HG03442 (cell line): ENCODE data around the gene PADI6.
"Not testable (repeated sequence)": the region's sequence is repeated elsewhere in the genome, so short reads cannot be mapped to it uniquely, and the experiment has no call there.

Experiments used
- ATAC-seq: cut with Tn5 transposase; IDR thresholded peaks from one replicate; pipeline ENCODE4 v1.9.1; 2021; ENCODE audit warnings: mild to moderate bottlenecking, moderate library complexity; ENCODE audit not compliant: unreplicated experiment

Gene PADI6

DNA sequence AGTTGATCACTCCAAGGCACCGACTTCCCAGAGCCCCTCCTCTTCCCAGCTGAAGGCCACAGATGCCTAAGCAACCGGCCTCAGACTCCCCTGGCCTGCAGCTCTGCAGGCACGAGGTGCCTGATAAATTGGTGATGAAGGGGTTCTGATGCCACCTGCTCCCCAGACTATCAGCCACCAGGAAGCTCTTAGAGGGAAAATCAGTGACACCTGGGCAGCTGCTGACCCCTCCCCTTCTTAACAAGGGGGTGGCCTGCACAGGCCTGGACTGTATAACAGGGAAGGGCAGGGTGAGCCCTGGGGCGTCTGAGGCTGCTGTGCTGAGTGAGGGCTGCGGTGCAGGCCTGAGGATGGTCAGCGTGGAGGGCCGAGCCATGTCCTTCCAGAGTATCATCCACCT lies at the start of gene PADI6:
TSS of gene PADI6 (plus strand) at position 301 of the 400 bp plus-strand sequence. CDS start at position 351, 50 bp downstream.
- no peak for ATAC-seq

DNA sequence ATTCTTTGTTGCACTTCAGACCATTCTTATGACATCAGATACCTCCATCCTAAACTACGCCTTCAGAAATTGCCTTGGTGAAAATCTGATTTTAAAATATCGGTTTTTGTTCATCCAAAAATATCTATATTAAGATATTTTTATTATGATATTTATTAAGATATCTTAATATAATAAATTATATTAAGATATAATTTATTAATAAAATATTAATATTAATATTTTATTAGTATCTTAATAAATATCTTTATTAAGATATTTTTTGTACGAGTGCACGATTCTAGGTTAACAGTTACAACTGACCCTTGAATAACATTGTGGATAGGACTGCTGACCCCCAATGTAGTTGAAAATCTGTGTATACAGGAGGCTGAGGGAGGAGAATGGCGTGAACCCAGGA lies 43.1 kb upstream of the PADI6 start:
- no peak for ATAC-seq

DNA sequence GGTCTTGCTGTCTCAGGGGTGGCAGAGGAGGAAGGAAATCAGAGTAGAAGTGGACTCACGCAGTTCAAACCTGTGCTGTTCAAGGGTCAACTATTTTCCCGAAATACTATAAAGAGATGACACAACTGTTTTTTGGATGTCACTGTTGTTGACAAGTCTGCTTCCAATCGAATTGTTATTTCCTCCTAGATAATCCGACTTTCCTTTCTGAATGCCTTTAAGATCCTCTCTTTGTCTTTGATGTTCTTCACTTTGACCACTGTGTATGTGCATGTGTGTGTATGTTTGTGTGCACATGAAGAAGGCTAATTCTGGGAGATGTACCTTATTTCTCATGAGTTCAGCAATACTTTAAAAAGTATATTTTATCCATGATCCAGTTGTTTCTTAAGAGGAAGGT lies 42.4 kb upstream of the PADI6 start:
- no peak for ATAC-seq

DNA sequence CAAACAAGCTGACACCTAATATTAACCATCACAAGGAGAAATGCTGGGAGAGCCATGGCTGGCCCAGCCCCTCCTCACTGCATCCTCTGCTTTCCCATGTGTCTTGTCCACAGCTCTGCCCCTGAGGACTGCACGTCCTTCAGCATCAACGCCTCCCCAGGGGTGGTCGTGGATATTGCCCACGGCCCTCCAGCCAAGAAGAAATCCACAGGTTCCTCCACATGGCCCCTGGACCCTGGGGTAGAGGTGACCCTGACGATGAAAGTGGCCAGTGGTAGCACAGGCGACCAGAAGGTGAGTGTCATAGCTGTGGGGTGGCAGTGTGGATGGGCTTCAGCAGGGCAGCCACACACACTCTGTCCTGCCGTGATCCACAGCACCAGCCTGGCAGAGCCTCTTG lies 41.1 kb upstream of the PADI6 start:
- ATAC-seq = no peak

DNA sequence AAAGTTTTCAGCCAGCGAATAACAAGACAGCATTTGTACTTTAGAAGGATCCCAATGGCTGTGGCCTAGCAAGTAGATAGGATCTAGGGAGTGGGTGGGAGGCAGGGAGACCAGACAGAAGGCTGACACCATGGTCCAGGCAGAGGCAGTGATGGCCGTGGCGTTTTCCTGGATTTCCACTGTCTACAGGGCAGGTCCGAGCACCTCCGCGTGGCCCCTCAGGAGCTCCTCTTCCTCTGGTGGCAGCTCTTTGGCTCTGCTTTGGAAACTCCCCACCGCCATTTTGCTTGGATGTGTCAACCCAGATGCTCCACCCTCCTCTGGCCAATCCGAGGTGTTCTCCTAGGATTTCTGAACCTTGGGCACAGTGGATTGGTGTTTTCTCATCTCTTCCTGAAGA lies 38.9 kb upstream of the PADI6 start:
- no peak for ATAC-seq

DNA sequence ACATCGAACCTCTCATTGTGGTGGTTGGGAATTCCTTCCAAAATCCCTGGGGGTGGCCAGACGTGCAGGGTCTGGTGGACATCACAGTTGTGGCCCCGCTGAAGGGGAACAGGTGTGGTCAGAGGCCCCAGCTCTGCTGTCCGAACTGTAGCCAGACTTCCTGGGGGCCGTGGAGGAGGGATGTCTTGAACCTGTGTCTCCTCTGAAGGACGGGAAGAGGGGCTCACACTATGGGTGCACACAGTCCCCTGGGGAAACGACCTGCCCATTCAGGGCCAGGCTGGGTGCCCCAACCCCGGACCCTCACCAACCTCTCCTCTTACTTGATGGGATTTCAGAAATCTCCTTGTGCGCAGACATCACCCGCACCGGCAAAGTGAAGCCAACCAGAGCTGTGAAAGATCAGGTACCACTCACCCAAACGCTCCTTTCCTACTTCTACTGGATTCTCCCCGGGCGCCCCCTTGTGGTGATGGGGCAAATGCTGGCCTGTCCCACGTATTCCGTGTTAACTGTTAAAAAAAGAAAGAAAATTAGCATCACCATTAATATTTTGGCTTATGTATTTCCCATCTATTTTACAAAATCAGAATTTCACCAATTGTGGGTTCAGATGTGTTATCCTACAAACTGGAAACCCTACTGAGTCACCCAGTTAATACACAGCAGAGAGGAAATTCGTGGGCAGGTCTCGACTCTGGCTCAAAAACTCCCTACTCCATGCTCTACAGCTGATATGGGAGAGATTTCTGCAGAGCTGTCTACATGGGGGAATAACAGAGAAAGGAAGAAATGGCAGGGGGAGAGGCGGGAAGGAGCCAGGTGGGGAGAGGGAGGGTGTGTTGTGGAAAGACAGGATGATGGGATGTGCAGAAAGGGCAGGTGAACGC lies 35.9 kb upstream of the PADI6 start:
- no peak for ATAC-seq

DNA sequence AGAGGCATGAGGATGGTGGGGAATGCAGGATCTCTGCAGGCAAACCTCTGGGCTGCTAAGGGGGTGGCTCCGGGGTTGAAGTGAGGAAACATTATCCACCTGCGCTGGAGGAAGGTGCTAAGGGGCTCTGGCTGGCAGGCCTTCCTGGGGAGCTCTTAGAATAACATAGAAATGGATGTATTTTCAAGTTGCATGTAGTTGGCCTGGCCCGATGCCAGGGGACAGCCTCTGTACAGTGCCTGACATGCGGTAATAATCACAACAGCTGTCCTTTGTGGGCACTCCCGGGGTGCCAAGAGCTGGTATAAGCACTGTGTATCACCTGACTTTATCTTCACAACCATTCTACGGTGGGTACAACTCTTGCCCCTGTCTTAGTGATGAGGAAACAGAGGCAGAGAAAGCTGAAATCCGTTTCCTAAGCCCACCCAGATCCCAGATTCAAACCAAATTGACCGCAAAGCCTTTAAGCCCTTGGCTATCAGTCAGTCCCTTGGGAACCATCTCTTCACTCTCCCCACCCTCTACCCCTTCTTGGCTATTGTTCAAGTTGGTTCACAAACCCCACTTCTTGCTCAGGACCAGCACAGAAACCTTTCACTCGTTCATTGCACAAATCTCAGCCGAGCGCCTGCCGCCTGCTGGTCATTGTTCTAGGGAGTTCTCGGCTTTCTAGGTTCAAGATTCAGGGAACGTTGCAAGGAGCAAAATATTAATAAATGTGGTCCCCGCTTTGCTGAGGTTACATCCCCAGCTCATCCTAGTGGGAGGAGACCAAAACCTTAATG lies 33.1 kb upstream of the PADI6 start:
- no peak for ATAC-seq

DNA sequence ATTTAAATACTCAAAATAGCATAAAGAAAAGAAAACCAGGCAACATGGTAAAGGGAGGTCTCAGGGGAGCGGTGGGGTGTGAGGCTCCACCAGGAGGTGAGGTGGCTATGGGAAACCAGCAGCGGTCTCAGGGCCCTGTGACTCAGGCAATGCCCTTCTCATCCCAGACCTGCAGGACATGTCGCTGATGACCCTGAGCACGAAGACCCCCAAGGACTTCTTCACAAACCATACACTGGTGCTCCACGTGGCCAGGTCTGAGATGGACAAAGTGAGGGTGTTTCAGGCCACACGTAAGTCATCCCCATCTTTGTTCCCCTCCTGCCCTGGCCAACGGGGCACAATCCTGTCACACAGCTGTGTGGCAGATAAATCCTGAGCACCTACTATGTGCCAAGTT lies 32.5 kb upstream of the PADI6 start:
- no peak for ATAC-seq

DNA sequence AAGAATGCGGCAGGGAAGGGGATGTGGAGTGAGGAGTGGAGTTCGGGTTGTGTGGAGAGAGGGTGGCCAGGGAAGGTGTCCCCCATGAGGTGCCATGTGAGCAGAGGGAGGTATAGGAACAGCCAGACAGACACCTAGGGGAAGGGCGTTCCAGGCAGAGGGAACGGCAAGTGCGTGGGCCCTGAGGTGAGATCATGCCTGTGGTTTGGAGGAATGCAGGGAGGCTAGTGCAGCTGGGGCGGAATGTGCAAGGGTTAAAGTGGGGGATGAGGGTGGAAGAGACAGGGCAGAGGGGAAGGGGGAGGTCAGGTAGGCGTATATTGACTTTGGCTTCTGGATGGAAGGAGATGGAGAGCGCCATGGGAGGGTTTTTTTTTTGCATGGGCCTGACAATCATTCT lies 31.6 kb upstream of the PADI6 start:
- ATAC-seq = no peak

DNA sequence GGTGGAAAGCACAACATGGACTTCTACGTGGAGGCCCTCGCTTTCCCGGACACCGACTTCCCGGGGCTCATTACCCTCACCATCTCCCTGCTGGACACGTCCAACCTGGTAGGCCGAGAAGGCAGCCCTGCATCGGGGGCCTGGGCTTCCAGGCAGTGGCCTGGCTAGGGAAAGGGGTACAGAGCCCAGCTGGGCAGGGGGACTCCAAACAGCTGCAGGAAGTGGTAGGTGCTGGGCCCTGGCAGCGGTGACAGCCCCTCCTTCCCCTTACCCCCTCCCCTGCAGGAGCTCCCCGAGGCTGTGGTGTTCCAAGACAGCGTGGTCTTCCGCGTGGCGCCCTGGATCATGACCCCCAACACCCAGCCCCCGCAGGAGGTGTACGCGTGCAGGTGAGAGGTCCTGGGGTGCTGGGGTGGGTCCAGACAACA lies 30.0 kb upstream of the PADI6 start:
- ATAC-seq = no peak

DNA sequence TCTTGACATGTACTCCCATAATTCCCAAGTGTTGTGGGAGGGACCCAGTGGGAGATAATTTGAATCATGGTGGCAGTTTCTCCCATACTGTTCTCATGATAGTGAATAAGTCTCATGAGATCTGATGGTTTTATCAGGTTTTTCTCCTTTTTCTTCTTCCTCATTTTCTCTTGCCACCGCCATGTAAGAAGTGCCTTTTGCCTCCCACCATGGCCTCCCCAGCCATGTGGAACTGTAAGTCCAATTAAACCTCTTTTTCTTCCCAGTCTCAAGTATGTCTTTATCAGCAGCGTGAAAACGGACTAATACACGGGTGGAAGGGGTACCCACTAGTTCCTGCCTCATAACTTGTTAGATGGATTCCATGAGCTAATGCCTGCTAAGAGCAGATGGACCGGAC lies 26.5 kb upstream of the PADI6 start:
- ATAC-seq = not testable (repeated sequence)

DNA sequence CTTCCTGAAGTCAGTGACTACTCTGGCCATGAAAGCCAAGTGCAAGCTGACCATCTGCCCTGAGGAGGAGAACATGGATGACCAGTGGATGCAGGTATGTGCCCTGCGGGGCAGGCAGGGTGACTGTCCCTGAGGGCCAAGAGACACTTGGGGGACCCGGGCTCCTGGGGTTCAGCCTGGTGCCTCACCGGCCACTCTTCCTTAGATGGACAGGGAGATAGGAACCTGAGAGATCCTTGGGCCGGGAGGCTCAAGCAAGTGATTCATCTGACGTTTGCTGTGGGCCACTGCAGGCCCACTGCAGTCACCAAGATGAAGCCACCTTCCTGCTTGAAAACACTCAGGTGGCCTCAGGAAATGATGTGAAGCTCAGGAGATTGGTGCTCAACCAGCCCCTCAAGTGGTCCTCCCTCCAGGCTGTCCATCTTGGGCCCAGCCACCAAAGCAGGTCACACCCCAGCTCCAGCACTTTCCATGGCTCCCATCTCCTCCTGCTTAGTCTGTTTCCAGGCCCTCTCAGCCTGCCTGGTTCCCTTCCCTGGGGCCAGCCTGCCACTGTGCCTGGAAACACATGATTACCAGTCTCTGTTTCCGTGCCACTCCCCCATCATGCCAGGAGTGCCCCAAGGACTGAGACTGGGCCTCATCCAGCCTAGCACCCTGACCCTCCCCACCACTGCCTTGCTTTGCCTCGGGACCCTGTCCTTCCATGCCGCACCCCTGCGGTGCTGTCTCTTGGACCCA lies 25.8 kb upstream of the PADI6 start:
- ATAC-seq = no peak

DNA sequence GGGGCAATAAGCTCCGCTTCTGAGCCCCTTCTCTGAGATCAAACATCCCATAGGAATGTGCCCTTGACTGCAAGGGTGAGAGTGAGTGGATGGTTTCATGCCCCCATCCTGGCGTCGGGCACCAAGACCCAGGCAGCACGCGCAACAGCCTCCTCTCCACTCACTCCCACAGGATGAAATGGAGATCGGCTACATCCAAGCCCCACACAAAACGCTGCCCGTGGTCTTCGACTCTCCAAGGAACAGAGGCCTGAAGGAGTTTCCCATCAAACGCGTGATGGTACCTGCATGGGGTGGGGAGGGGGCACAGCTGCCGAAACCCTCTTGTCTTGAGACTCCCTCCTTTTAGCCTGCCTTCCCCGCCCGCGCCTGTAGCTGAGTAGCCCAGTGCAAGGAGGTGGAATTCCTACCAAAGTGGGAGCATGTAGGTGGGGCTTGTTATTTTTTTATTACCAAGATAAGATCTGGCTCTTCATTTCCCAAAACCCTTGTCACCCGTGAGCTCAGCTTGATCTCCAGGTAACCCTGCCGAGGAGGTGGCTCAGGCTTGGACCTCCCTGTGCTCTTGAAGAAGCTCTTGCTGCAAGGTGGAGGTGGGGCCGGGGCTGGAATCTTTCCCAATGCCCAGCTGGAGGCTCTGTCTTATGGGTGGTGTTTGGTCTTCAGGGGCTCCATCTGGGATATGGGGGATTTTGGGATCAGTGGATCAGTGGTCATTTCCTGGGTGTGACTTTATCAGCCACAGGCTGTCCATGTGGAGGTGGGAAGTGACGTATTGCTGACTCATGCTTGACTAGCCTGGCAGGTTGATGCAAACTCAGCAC lies 24.0 kb upstream of the PADI6 start:
- no peak for ATAC-seq

DNA sequence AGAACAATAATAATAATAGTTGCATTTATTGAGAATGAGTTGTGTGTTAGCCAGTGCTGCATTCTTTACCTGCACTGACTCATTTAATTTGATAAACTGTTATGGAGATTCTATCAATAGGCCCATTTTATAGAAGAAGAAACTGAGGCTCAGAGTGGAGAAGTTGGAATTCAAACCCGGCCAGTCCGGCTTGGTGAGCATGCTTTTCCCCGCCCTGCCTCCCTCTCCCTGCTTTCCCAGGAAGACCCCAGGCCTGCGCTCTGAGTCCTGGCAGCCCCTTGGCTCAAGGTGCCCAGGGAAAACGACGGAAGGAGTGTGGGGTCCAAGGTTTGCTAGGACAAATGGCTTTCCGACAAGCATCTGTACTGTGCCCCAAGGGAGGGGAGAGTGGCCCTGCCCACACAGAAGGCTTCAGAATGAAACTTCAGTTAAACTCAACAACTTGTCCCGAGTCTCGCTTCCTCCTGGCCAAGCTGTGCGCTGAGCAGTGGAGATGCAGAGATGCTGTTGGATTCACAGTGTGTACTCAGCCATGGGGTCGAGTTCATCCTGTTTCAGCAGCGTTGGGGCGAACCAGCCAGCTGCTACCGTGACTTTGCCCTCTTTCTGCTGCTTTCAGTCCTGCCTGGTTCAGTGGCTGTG lies 23.3 kb upstream of the PADI6 start:
- no peak for ATAC-seq

DNA sequence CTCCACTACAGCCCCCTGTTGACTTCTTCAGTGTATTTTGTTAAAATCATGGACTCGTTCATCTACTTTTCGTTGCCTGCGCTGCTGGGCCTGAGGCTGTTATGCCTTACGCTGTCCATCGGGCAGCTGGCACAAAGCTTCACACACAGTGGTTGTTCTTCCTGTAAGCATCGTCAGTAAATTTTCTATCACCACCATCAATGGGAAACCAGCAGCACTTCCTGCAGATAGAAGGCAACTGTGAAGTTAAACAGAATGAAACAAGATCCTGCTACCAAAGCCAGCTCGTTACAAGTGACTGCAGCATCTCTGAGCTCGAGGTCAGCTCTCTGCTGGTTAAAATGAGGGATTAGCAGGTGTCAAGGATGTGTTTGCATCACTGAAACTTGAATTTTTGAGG lies 21.9 kb upstream of the PADI6 start:
- ATAC-seq = no peak

DNA sequence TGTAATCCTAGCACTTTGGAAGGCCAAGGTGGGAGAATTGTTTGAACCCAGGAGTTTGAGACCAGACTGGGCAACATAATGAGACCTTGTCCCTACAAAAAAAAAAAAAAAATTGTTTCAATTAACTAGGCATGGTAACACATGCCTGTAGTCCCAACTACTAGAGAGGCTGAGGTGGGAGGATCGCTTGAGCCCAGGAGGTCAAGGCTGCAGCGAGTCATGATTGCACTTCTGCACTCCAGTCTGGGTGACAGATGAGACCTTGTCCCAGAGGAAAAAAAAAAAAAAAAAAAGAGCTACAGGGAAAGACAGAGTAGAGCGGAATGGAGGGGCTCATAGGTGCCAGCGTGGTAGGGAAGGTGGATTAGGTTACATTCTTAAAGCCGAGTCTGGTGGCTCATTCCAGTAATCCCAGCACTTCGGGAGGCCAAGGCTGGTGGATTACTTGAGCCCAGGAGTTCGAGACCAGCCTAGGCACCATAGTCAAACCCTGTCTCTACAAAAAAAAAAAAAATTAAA lies 21.0 kb upstream of the PADI6 start:
- ATAC-seq = no peak

DNA sequence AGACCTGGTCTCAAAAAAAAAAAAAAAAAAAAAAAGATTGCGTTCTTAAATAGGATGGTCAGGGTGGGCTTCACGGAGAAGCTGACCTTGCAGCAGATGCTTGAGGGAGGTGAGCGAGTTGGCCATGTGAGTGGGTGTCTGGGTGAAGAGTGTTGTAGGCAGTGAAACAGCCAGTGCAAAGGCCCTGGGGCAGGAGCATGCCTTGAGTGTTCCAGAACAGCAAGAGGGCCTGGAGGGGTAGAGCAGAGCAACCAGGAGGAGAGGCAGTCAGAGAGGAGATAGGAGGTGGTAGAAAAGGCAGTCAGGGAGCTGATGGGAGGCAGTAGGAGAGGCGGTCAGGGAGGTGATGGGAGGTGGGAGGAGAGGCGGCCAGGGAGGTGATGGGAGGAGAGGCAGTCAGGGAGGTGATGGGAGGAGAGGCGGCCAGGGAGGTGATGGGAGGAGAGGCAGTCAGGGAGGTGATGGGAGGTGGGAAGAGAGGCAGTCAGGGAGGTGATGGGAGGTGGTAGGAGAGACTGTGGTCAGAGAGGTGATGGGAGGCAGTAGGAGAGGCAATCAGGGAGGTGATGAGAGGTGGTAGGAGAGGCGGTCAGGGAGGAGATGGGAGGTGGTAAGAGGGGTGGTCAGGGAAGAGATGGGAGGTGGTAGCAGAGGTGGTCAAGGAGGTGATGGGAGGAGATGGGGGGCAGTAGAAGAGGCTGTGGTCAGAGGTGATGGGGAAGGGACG lies 20.2 kb upstream of the PADI6 start:
- no peak for ATAC-seq

DNA sequence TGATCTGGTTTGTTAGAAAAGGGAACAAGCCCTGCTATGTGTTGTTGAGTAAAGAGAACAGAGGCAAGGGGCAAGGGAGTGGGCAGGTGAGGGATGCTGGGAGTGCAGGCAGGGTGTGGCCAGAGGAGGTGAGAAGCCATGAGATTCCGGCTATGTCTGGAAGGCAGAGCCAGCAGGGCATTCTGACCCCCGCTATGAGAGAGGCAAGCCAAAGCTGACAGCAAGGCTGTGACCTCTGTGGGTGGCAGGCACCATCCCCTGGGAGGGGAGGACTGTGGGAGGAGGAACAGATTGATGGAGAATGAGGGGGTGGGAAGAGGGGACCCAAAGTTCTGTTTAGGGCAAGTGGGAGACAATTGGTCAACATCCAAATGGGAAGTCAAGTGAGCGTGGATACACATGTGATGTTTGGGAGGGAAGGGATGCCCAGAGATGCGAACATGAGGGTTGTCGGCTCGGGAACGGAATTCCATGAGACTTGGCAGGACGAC lies 19.5 kb upstream of the PADI6 start:
- no peak for ATAC-seq

DNA sequence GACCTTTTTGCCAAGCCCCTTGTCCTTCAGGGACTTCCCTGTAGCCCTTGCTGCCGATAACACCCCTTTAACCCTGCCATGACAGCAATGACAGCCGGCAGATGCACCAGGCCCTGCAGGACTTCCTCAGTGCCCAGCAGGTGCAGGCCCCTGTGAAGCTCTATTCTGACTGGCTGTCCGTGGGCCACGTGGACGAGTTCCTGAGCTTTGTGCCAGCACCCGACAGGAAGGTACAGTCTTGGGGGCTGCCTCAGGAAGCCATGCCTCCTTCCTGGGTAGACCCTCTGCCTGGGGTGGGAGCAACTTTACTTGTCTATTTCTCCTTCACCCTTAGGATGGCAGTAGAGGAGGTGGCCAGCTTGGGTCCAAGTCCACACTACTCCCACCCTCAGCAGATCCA lies 16.1 kb upstream of the PADI6 start:
- ATAC-seq = no peak
